ENCODE measurements around the gene STING1.
"Not testable (repeated sequence)": the region's sequence is repeated elsewhere in the genome, so short reads cannot be mapped to it uniquely, and the experiment has no call there.

STING1 gene

GRCh38 chr5:139440416-139440815 is 42.1 kb downstream of the STING1 start:
- DNase-seq (ENCODE audit: low read depth, low spot score), result not testable (repeated sequence)

GRCh38 chr5:139439013-139439903 is 43.3 kb downstream of the STING1 start, which contains the start of gene DNAJC18:
Gene DNAJC18 (minus strand): TSS chr5:139439525. CDS start chr5:139439445, 80 bp downstream.
- DNase-seq (ENCODE audit: low read depth, low spot score), result peak; percentile 80

- DNase-seq (ENCODE audit: low read depth, low spot score), result no peak
These were observed 43.9 kb downstream of the STING1 start for GRCh38 chr5:139438707-139439012.

GRCh38 chr5:139435676-139436075 is 46.9 kb downstream of the STING1 start:
- no peak for DNase-seq (ENCODE audit: low read depth, low spot score)

- no peak for DNase-seq (ENCODE audit: low read depth, low spot score)
These were observed 50.9 kb downstream of the STING1 start for GRCh38 chr5:139431706-139432105.

GRCh38 chr5:139430015-139430414 is 52.5 kb downstream of the STING1 start:
- no peak for DNase-seq (ENCODE audit: low read depth, low spot score)

GRCh38 chr5:139426203-139426885 is 56.2 kb downstream of the STING1 start:
- no peak for DNase-seq (ENCODE audit: low read depth, low spot score)
